ENCODE measurements around the gene ATP13A2. TPM values are rescaled to one million over a fixed set of nuclear protein-coding genes. Genes with fewer than 3 reads are reported as not detected.

Gene ATP13A2
- total RNA-seq, 2 donors from 2014 or later, result 13.9 to 24.7 TPM

DNA sequence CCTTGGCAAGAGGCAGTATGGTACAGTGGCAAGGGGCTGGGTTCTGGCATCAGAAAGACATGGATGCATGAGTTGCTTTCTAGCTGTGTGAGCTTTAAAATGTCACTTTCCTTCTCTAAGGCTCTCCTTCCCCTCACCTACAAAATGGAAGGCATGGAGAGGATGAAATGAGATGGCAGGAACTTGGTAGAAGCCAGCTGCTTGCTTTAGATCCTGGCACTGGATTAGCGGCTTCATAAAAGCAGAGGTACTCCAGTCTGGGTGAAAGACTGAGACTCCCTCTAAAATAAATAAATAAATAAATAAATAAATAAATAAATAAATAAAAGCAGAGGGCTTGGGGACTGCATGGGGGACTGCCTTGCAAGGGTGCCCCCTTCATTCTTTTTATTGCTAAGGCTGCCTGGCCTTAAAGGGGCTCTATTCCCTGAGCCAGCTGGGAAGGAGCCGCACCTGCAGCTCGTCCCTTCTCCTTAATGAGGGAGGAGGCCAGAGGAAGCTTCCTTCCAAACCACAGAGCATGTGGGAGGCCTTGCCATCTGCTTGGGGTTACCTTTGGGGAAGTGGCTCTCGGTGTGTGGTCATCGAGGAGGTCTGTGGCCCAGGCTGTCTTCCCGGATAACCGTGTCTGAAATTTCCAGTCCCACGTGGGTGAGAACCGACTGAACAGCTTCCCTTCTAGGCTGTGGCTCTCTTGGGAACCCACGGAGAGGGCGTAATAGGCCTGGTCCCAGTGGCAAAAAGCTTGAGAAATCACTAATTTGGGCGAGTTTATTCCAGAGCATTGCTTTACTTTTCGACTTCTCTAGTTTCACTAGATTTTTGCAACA lies 2.0 kb upstream of the ATP13A2 start:
- ATAC-seq, result no peak
- H3K9me3 Mint-ChIP-seq, result no peaks in the 10 kb centered on the region
- DNase-seq (ENCODE audit: low spot score in 2 of 2), result no peak
- H3K36me3 Mint-ChIP-seq, result no peaks in the 10 kb centered on the region
- H3K27ac Mint-ChIP-seq, result no peak overlapping the region

DNA sequence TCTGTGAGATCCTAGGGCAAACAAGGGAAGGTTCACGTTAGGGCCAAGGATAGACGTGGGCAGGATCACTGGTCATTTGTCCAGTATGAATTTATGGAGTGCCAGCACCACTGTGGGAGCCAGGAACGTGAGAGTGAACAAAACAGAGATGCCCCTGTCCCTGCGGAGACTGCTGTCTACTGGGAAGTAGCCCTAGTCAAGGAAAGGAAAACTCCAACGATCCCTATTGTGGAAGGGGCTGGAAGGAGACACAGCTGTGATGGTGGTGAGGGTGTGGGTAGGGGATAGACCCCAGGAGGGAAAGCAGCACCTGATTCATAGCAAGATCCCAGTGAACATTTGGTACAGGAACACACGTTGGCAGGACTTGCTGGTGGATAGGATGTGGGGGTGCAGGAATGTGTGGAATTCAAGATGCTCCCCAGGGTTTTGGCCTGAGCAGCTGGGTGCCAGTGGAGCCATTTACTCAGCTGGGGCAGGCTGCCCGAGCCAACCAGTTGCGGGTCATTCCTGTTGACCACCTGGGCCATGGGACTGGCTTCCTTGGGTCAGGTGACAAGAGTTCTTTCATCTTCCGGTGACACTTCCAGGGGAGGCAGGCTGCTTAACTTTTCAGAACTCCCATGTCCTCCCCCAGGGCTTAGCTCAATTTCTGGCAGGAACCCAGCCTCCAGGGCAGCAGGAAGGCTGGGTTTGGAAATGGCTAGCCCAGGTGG lies 1.2 kb upstream of the ATP13A2 start:
- H3K36me3 Mint-ChIP-seq, result no peaks in the 10 kb centered on the region
- H3K9me3 Mint-ChIP-seq, result no peaks in the 10 kb centered on the region
- DNase-seq (ENCODE audit: low spot score in 2 of 2) (no peak), ATAC-seq (no peak)
- H3K27ac Mint-ChIP-seq, result no peak overlapping the region

DNA sequence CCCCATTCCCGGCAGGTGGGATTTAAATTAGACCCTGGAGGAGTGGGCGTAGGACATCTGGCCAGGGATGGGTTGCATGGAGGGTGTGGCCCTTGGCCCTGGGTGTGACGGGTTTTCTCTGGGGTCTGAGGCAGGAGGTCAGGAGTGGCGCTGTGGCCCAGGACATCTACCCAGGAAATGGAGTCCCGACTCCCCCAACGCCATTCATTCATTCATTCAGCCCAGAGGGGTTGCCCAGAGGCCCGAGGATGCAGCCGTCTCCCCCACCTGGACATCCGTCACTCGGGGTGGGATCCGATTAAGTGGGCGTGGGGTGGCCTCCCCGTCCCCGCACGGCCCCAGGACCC lies 663 bp downstream of the ATP13A2 start:
- Mint-ChIP-seq H3K27ac (peak overlapping the region; percentile 55 to 78), H3K36me3 (no peaks in the 10 kb centered on the region), H3K9me3 (no peaks in the 10 kb centered on the region)
- DNase-seq (ENCODE audit: low spot score in 2 of 2), result no peak
- peak in 1 of 2 donors; percentile 9 for ATAC-seq

GRCh38 chr1:17009706-17010105 lies 2.0 kb downstream of the ATP13A2 start:
- Mint-ChIP-seq H3K9me3 (no peaks in the 10 kb centered on the region), H3K36me3 (no peaks in the 10 kb centered on the region), H3K27ac (no peak overlapping the region)
- DNase-seq (ENCODE audit: low spot score in 2 of 2) (no peak), ATAC-seq (no peak)

DNA sequence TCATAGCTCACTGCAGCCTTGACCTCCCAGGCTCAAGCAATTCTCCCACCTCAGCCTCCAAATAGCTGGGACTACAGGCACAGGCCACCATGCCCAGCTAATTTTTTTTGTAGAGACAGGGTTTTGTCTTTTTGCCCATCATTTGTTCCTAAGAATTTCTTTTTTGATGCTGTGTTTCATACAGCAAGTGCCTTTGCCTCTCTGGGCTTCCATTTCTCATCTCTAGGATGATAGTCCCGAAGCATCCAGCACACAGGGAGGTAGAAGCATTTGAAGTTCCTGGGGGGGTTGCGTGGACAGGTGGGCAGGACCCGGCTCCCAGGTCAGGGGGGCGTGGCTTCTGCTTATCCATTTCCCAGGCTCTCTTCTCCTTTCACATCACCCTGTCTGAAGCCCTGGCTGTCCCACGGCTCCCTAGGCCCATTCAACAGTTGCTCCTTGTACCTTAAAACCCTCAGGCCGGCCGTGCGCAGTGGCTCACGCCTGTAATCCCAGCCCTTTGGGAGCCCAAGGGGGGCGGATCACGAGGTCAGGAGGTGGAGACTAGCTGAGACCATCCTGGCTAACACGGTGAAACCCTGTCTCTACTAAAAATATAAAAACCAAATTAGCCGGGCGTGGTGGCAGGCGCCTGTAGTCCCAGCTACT lies 3.4 kb downstream of the ATP13A2 start:
- peaks cover 0 to 6% of the 10 kb centered on the region in 2 donors for H3K36me3 Mint-ChIP-seq
- no peak overlapping the region for H3K27ac Mint-ChIP-seq
- H3K9me3 Mint-ChIP-seq, result no peaks in the 10 kb centered on the region
- DNase-seq (ENCODE audit: low spot score in 2 of 2) (no peak), ATAC-seq (no peak)

DNA sequence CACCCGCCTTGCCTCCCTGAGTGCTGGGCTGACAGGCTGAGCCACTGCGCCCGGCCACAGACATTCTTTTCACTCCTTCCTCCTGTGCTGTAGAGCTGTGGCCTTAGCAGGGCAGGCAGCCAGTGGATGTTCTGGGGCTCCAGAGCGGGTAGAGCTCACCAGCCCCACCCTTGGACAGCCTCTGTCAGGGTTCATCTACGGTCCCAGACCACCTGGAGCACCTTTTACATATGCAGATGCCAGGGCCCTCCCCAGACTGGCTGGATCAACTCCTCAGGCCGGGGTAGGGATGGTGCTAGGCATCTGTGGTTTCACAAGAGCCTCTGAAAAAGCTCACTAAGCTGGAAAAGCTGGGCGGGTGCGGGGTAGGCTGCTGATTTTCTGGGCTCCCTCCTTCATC lies 4.6 kb downstream of the ATP13A2 start:
- peaks cover 0 to 6% of the 10 kb centered on the region in 2 donors for H3K36me3 Mint-ChIP-seq
- no peaks in the 10 kb centered on the region for H3K9me3 Mint-ChIP-seq
- no peak overlapping the region for H3K27ac Mint-ChIP-seq
- DNase-seq (ENCODE audit: low spot score in 2 of 2), result no peak
- ATAC-seq, result no peak

DNA sequence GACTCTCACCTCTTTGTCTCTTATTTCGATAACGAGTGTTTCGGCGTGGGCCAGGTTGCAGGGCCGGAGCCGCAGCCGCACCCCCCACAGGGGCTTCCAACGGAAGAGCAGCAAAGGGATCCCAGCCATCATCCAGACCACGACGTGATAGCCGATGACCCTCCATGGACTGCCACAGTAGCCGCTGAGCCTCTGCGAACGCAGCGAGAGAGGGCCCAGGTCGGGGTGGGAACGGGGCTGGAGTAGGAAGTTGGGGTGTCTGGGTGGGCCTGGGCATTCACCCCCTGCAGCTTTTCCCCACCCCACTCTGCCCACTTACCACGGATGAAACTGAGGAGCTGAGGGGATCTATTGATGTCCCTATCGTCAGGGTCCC lies 6.4 kb downstream of the ATP13A2 start:
- Mint-ChIP-seq H3K27ac (no peak overlapping the region), H3K9me3 (no peaks in the 10 kb centered on the region), H3K36me3 (peaks cover 0 to 6% of the 10 kb centered on the region in 2 donors)
- no peak for ATAC-seq
- no peak for DNase-seq (ENCODE audit: low spot score in 2 of 2)

- Mint-ChIP-seq H3K36me3 (peaks cover 0 to 6% of the 10 kb centered on the region in 2 donors), H3K9me3 (no peaks in the 10 kb centered on the region), H3K27ac (no peak overlapping the region)
- ATAC-seq, result no peak
- no peak for DNase-seq (ENCODE audit: low spot score in 2 of 2)
Measured at GRCh38 chr1:17004466-17005364, 7.0 kb downstream of the ATP13A2 start.

GRCh38 chr1:17002524-17002902 lies 9.2 kb downstream of the ATP13A2 start:
- no peak for DNase-seq (ENCODE audit: low spot score in 2 of 2)

GRCh38 chr1:17001760-17002523 lies 9.8 kb downstream of the ATP13A2 start:
- H3K36me3 Mint-ChIP-seq, result peaks cover 0 to 6% of the 10 kb centered on the region in 2 donors
- H3K27ac Mint-ChIP-seq, result no peak overlapping the region
- no peaks in the 10 kb centered on the region for H3K9me3 Mint-ChIP-seq
- ATAC-seq, result no peak
- no peak for DNase-seq (ENCODE audit: low spot score in 2 of 2)

More at GRCh38 chr1:17002524-17002902, 9.2 kb downstream of the ATP13A2 start:
- Mint-ChIP-seq H3K36me3 (peaks cover 0 to 6% of the 10 kb centered on the region in 2 donors), H3K9me3 (no peaks in the 10 kb centered on the region), H3K27ac (no peak overlapping the region)
- ATAC-seq, result no peak

- Mint-ChIP-seq H3K36me3 (peaks cover 0 to 6% of the 10 kb centered on the region in 2 donors), H3K27ac (no peak overlapping the region), H3K9me3 (no peaks in the 10 kb centered on the region)
- DNase-seq (ENCODE audit: low spot score in 2 of 2) (no peak), ATAC-seq (no peak)
Measured at GRCh38 chr1:16999863-17000262, 11.9 kb downstream of the ATP13A2 start.

- DNase-seq (ENCODE audit: low spot score in 2 of 2) (no peak), ATAC-seq (no peak)
- H3K9me3 Mint-ChIP-seq, result no peaks in the 10 kb centered on the region
- no peak overlapping the region for H3K27ac Mint-ChIP-seq
- no peaks in the 10 kb centered on the region for H3K36me3 Mint-ChIP-seq
Measured at GRCh38 chr1:16998589-16998988, 13.1 kb downstream of the ATP13A2 start.

DNA sequence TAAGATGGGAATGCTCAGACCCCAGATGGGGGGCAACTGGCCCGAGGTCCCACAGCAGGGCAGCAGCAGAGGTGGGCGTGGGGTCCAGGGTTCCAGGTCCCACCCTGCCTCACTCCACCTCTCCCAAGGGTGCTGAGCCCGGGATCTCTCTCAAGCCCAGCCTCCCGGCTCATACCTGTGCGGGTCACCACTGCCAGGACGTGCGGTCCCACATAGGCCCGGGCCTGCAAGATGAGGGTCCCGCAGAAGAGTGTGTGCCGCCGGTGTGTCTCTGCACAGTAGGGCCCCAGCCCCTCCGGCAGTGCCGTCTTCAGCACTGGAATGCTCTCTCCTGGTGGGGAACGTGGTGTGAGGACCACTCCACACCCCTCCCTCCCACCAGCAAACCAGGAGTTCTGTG lies 14.9 kb downstream of the ATP13A2 start:
- H3K9me3 Mint-ChIP-seq, result no peaks in the 10 kb centered on the region
- no peaks in the 10 kb centered on the region for H3K36me3 Mint-ChIP-seq
- no peak for DNase-seq (ENCODE audit: low spot score in 2 of 2)
- H3K27ac Mint-ChIP-seq, result no peak overlapping the region
- no peak for ATAC-seq

DNA sequence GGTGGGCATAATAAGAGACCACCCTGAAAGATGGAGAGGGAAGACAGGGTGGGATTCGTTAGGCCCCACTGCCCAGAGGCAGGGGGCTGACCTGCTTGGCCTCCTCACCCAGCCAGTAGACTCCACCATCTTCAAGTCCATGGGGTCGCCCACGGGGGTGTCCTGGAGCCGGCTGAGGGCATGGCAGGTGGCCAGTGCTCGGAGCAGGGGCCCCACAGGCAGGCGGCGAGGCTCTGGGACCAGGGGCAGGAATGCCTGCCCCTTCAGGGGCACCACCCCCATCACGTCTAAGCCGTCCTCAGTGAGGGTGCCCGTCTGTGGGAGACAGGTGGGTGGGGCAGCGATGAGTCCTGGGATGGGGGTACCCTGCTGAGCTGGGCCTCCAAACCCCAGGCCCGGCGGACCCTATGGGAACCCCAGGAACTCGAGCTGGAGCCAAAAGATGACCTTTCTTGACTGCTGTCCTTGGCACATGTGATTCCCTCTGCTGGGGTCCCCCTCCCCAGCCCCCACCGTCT lies 18.1 kb downstream of the ATP13A2 start:
- no peak overlapping the region for H3K27ac Mint-ChIP-seq
- no peak for ATAC-seq
- H3K9me3 Mint-ChIP-seq, result no peaks in the 10 kb centered on the region
- DNase-seq (ENCODE audit: low spot score in 2 of 2), result no peak
- no peaks in the 10 kb centered on the region for H3K36me3 Mint-ChIP-seq

GRCh38 chr1:16992675-16993074 lies 19.1 kb downstream of the ATP13A2 start:
- Mint-ChIP-seq H3K27ac (no peak overlapping the region), H3K36me3 (no peaks in the 10 kb centered on the region), H3K9me3 (no peaks in the 10 kb centered on the region)
- ATAC-seq (no peak), DNase-seq (ENCODE audit: low spot score in 2 of 2) (no peak)

DNA sequence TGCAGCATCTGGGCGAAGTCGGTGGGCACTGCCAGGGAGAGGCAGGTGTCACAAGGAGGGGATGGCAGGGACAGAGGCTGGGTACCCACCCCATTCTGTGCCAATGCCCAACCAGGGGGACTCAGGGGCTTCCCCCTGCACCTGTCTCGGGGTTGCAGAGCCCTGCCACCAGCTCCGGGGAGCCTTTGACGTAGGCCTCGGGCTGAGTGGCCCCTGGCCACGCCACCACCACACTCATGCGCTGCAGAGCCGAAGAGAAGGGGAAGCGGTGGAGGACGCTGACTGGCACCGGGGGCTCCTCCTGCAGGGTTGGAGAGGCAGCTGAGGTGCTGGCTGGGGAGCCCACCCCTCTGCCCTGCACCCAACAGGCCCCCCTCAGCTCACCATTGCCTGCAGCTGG lies 19.6 kb downstream of the ATP13A2 start:
- no peaks in the 10 kb centered on the region for H3K36me3 Mint-ChIP-seq
- H3K9me3 Mint-ChIP-seq, result no peaks in the 10 kb centered on the region
- DNase-seq (ENCODE audit: low spot score in 2 of 2), result no peak
- peak in 1 of 2 donors; percentile 11 for ATAC-seq
- H3K27ac Mint-ChIP-seq, result no peak overlapping the region
